HEK293 (cell line): ENCODE results near the gene CTSE.

Experiments used
- CTCF ChIA-PET: fragments of 350-600 bp; formaldehyde crosslinking; extraction: SDS; loops from one replicate; lab custom pipeline; 2021; ENCODE audit warnings: antibody characterized with exemption; lab: Yijun Ruan, JAX
- POLR2A ChIA-PET: fragments of 300-600 bp; formaldehyde crosslinking; extraction: SDS; loops from one replicate; lab custom pipeline; 2020; ENCODE audit warnings: antibody characterized with exemption, inconsistent platforms; lab: Yijun Ruan, JAX
- H3K27ac ChIP-seq: fragments of 200-500 bp; sonication (Bioruptor generic); 2 replicates; pipeline ENCODE4 v1.5.1; 2014; ENCODE audit warnings: low read depth, low read length, control low read depth, inconsistent platforms; ENCODE audit errors: extremely low read depth
- H3K36me3 ChIP-seq, 2 experiments: fragments of 200-500 bp in 1 of 2; sonication (Bioruptor generic) in 1 of 2; 1 replicate in 1 of 2; 2 replicates in 1 of 2; pipeline ENCODE4 v1.5.1; 2014 to 2017; ENCODE audit warnings: inconsistent platforms in 2 of 2, low read length in 2 of 2; ENCODE audit not compliant: control insufficient read depth in 2 of 2, insufficient read depth in 1 of 2
- H3K4me1 ChIP-seq: fragments of 200-500 bp; sonication (Bioruptor generic); 2 replicates; pipeline ENCODE4 v1.5.1; 2014; ENCODE audit warnings: mild to moderate bottlenecking, low read length, inconsistent platforms; ENCODE audit not compliant: control insufficient read depth, insufficient read depth
- H3K4me3 ChIP-seq: 2 replicates; pipeline ENCODE4 v1.5.1; 2011; ENCODE audit warnings: low read depth, mild to moderate bottlenecking, control low read depth, low read length, moderate library complexity
- H3K9me3 ChIP-seq: fragments of 200-500 bp; sonication (Bioruptor generic); 2 replicates; pipeline ENCODE4 v1.5.1; 2014; ENCODE audit warnings: low read depth, low read length, inconsistent platforms; ENCODE audit not compliant: control insufficient read depth, insufficient read depth
- HIC1 ChIP-seq: fragments of 450-650 bp; formaldehyde crosslinking; IDR thresholded peaks from 2 replicates; pipeline ENCODE4 v1.5.1; 2016; ENCODE audit warnings: missing biosample characterization, missing genetic modification characterization
- IKZF3 ChIP-seq: fragments of 450-650 bp; IDR thresholded peaks from 2 replicates; pipeline ENCODE4 v1.5.0; 2018; ENCODE audit warnings: missing biosample characterization, mild to moderate bottlenecking, missing genetic modification characterization, moderate library complexity
- KLF10 ChIP-seq: fragments of 450-650 bp; IDR thresholded peaks from 2 replicates; pipeline ENCODE4 v1.5.1; 2018; ENCODE audit warnings: missing biosample characterization, mild to moderate bottlenecking, missing genetic modification characterization
- MYNN ChIP-seq: fragments of 450-650 bp; formaldehyde crosslinking; IDR thresholded peaks from 2 replicates; pipeline ENCODE4 v1.5.1; 2016; ENCODE audit warnings: missing biosample characterization, missing genetic modification characterization, borderline replicate concordance
- PRDM10 ChIP-seq: fragments of 450-650 bp; formaldehyde crosslinking; IDR thresholded peaks from 2 replicates; pipeline ENCODE4 v1.5.1; 2016; ENCODE audit warnings: missing biosample characterization, missing genetic modification characterization
- PRDM6 ChIP-seq: fragments of 450-650 bp; formaldehyde crosslinking; IDR thresholded peaks from 2 replicates; pipeline ENCODE4 v1.5.1; 2017; ENCODE audit warnings: missing biosample characterization, missing genetic modification characterization
- REST ChIP-seq: fragments of 450-650 bp; formaldehyde crosslinking; IDR thresholded peaks from 2 replicates; pipeline ENCODE4 v1.5.1; 2016; ENCODE audit warnings: missing biosample characterization, missing genetic modification characterization
- YY1 ChIP-seq: fragments of 450-650 bp; formaldehyde crosslinking; IDR thresholded peaks from 2 replicates; pipeline ENCODE4 v1.5.1; 2018; ENCODE audit warnings: missing biosample characterization, missing genetic modification characterization
- ZBTB11 ChIP-seq: fragments of 450-650 bp; formaldehyde crosslinking; conservative IDR thresholded peaks from 2 replicates; pipeline ENCODE4 v1.5.1; 2016; ENCODE audit warnings: low read depth, missing biosample characterization, missing genetic modification characterization
- ZBTB21 ChIP-seq: fragments of 450-650 bp; formaldehyde crosslinking; IDR thresholded peaks from 2 replicates; pipeline ENCODE4 v1.5.1; 2017; ENCODE audit warnings: missing biosample characterization, missing genetic modification characterization
- ZFP41 ChIP-seq: fragments of 450-650 bp; formaldehyde crosslinking; IDR thresholded peaks from 2 replicates; pipeline ENCODE4 v1.5.1; 2016; ENCODE audit warnings: missing biosample characterization, missing genetic modification characterization, borderline replicate concordance
- ZNF114 ChIP-seq: fragments of 450-650 bp; formaldehyde crosslinking; IDR thresholded peaks from 2 replicates; pipeline ENCODE4 v1.5.0; 2017; ENCODE audit warnings: missing biosample characterization, missing genetic modification characterization
- ZNF146 ChIP-seq: fragments of 450-650 bp; formaldehyde crosslinking; IDR thresholded peaks from 2 replicates; pipeline ENCODE4 v1.5.1; 2016; ENCODE audit warnings: missing biosample characterization, missing genetic modification characterization
- ZNF157 ChIP-seq: fragments of 450-650 bp; formaldehyde crosslinking; IDR thresholded peaks from 2 replicates; pipeline ENCODE4 v1.5.1; 2016; ENCODE audit warnings: missing biosample characterization, missing genetic modification characterization
- ZNF280C ChIP-seq: fragments of 450-650 bp; formaldehyde crosslinking; IDR thresholded peaks from 2 replicates; pipeline ENCODE4 v1.5.1; 2016; ENCODE audit warnings: missing biosample characterization, missing genetic modification characterization
- ZNF335 ChIP-seq: fragments of 450-650 bp; formaldehyde crosslinking; conservative IDR thresholded peaks from 2 replicates; pipeline ENCODE4 v1.5.1; 2016; ENCODE audit warnings: missing biosample characterization, missing genetic modification characterization
- ZNF560 ChIP-seq: fragments of 450-650 bp; formaldehyde crosslinking; IDR thresholded peaks from 2 replicates; pipeline ENCODE4 v1.5.1; 2017; ENCODE audit warnings: missing biosample characterization, missing genetic modification characterization, borderline replicate concordance
- ZNF791 ChIP-seq: fragments of 450-650 bp; formaldehyde crosslinking; IDR thresholded peaks from 2 replicates; pipeline ENCODE4 v1.5.1; 2016; ENCODE audit warnings: missing biosample characterization, missing genetic modification characterization
- ZXDB ChIP-seq: fragments of 450-650 bp; formaldehyde crosslinking; IDR thresholded peaks from 2 replicates; pipeline ENCODE4 v1.5.1; 2016; ENCODE audit warnings: missing biosample characterization, missing genetic modification characterization

Gene CTSE

GRCh38 chr1:206010060-206010459 lies 13.6 kb downstream of the CTSE start:
- Histone ChIP-seq H3K27ac (no peak overlapping the region), H3K4me1 (no peaks in the 10 kb centered on the region), H3K4me3 (no peak overlapping the region), H3K9me3 (no peaks in the 10 kb centered on the region), H3K36me3 (no peaks in the 10 kb centered on the region)
- POLR2A ChIA-PET, result no interaction called here
- CTCF ChIA-PET, result interaction anchor here (0.7 kb wide), 1 partner anchor 12 kb away, joined by 5 read pairs; no protein-coding TSS in a partner anchor
- TF ChIP-seq REST, result no peak
- TF ChIP-seq ZFP41 (tag by site-specific recombination), result no peak
- TF ChIP-seq ZNF335 (tag by site-specific recombination), result no peak
- no peak for TF ChIP-seq ZNF560 (tag by site-specific recombination)
- TF ChIP-seq YY1 (tag by site-specific recombination), result no peak
- TF ChIP-seq ZNF114, result no peak
- TF ChIP-seq ZNF157 (tag by site-specific recombination), result no peak
- no peak for TF ChIP-seq ZNF791
- no peak for TF ChIP-seq IKZF3 (tag by site-specific recombination)
- no peak for TF ChIP-seq ZNF146 (tag by site-specific recombination)
- no peak for TF ChIP-seq MYNN (tag by site-specific recombination)
- TF ChIP-seq PRDM6 (tag by site-specific recombination), result no peak
- no peak for TF ChIP-seq HIC1 (tag by site-specific recombination)
- no peak for TF ChIP-seq PRDM10 (tag by site-specific recombination)

GRCh38 chr1:206006946-206007345 lies 16.7 kb downstream of the CTSE start:
- ChIA-PET POLR2A (no interaction called here), CTCF (interaction anchor here (0.6 to 0.8 kb wide), 2 partner anchors 30 to 480 kb away, joined by 3 read pairs; no protein-coding TSS in a partner anchor)
- H3K36me3 ChIP-seq, result no peaks in the 10 kb centered on the region
- H3K9me3 ChIP-seq, result no peaks in the 10 kb centered on the region
- no peak overlapping the region for H3K4me3 ChIP-seq
- no peak overlapping the region for H3K27ac ChIP-seq
- H3K4me1 ChIP-seq, result no peaks in the 10 kb centered on the region
- no peak for TF ChIP-seq ZXDB (tag by site-specific recombination)
- TF ChIP-seq ZBTB21 (tag by site-specific recombination), result no peak
- no peak for TF ChIP-seq KLF10 (tag by site-specific recombination)
- no peak for TF ChIP-seq ZBTB11 (tag by site-specific recombination)
- no peak for TF ChIP-seq ZNF280C
